SW 1271 (cell line): ENCODE data around the gene TMEM135.
A peak's percentile ranks its signal among the peaks of the same experiment; 100 is the strongest.
"Not testable (repeated sequence)": the region's sequence is repeated elsewhere in the genome, so short reads cannot be mapped to it uniquely, and the experiment has no call there.

Source experiments
- DNase-seq, 2 experiments: peaks; one replicate each; lab custom pipeline; 2025; lab: John Stamatoyannopoulos, UW

TMEM135 gene

GRCh38 chr11:87037450-87038234 lies at the start of gene TMEM135:
Gene TMEM135, plus strand, starts transcription at chr11:87037934. Its CDS starts 112 bp downstream, at chr11:87038046.
- DNase-seq = peak; percentile 78 to 94

- no peak for DNase-seq
Observed at GRCh38 chr11:86988351-86988881, 49.3 kb upstream of the TMEM135 start.

- DNase-seq = peak in 1 of 2 experiments; percentile 8
Observed at GRCh38 chr11:86990031-86990430, 47.7 kb upstream of the TMEM135 start.

GRCh38 chr11:86990515-86990914 lies 47.2 kb upstream of the TMEM135 start:
- DNase-seq = peak; percentile 19 to 29

GRCh38 chr11:86991341-86991740 lies 46.4 kb upstream of the TMEM135 start:
- no peak for DNase-seq

GRCh38 chr11:86992340-86992739 lies 45.4 kb upstream of the TMEM135 start:
- not testable (repeated sequence) for DNase-seq

GRCh38 chr11:86993031-86993430 lies 44.7 kb upstream of the TMEM135 start:
- DNase-seq = no peak

- no peak for DNase-seq
Observed at GRCh38 chr11:86996953-86997570, 40.7 kb upstream of the TMEM135 start.

- no peak for DNase-seq
Observed at GRCh38 chr11:86999388-86999787, 38.3 kb upstream of the TMEM135 start.

- DNase-seq = no peak
Observed at GRCh38 chr11:86999859-87000753, 37.6 kb upstream of the TMEM135 start.

GRCh38 chr11:87002918-87003317 lies 34.8 kb upstream of the TMEM135 start:
- no peak for DNase-seq

GRCh38 chr11:87004281-87004680 lies 33.5 kb upstream of the TMEM135 start:
- not testable (repeated sequence) for DNase-seq

- DNase-seq = no peak
Observed at GRCh38 chr11:87005569-87005921, 32.2 kb upstream of the TMEM135 start.

- DNase-seq = no peak
Observed at GRCh38 chr11:87006035-87006434, 31.7 kb upstream of the TMEM135 start.

GRCh38 chr11:87007963-87008362 lies 29.8 kb upstream of the TMEM135 start:
- no peak for DNase-seq

- no peak for DNase-seq
Observed at GRCh38 chr11:87012089-87012488, 25.6 kb upstream of the TMEM135 start.

GRCh38 chr11:87012673-87013072 lies 25.1 kb upstream of the TMEM135 start:
- no peak for DNase-seq

GRCh38 chr11:87013912-87014825 lies 23.6 kb upstream of the TMEM135 start:
- no peak for DNase-seq

- DNase-seq = no peak
Observed at GRCh38 chr11:87015645-87016044, 22.1 kb upstream of the TMEM135 start.

- no peak for DNase-seq
Observed at GRCh38 chr11:87019613-87020271, 18.0 kb upstream of the TMEM135 start.

GRCh38 chr11:87020336-87020735 lies 17.4 kb upstream of the TMEM135 start:
- no peak for DNase-seq
